ENCODE data around the gene TRIM38. TPM values are rescaled to one million over a fixed set of nuclear protein-coding genes. Genes with fewer than 3 reads are reported as not detected.
A peak's percentile ranks its signal among the peaks of the same experiment; 100 is the strongest.

The TRIM38 gene
- total and polyA plus RNA-seq, 2 of the 13 experiments (the other 11 are each of a cell fraction or from before 2014, with no cell fraction given), result 2.5 to 3.1 TPM

GRCh38 chr6:25991785-25992412 lies 29.3 kb downstream of the TRIM38 start (continued):
- TF ChIP-seq ZNF333 (CRISPR knock-in tag; IDR thresholded peaks at IDR 0.05; ENCODE audit: borderline replicate concordance) (peak; percentile 23; the same call in 1 of the 2 replicates), ATF7 (IDR thresholded peaks at IDR 0.05) (no peak), ATF7 (CRISPR knock-in tag; IDR thresholded peaks at IDR 0.05) (no peak), THAP11 (CRISPR knock-in tag; IDR thresholded peaks at IDR 0.05) (no peak), E2F2 (CRISPR knock-in tag; IDR thresholded peaks at IDR 0.05; ENCODE audit: borderline replicate concordance) (no peak), PCBP1 (IDR thresholded peaks at IDR 0.05; ENCODE audit: borderline replicate concordance, low read depth, low read length) (0 out of 2 replicates have a peak, but pooled peaks have one; percentile 10), NFIB (CRISPR knock-in tag; IDR thresholded peaks at IDR 0.05; ENCODE audit: borderline replicate concordance) (no peak), ZNF3 (CRISPR knock-in tag; IDR thresholded peaks at IDR 0.05) (peak; percentile 31; the same call in 1 of the 2 replicates), MLX (CRISPR knock-in tag; IDR thresholded peaks at IDR 0.05) (no peak; the same call in 1 of the 2 replicates), ZFYVE20 (CRISPR knock-in tag; IDR thresholded peaks at IDR 0.05; ENCODE audit: borderline replicate concordance, low read depth) (0 out of 2 replicates have a peak, but pooled peaks have one; percentile 69), ZNF678 (CRISPR knock-in tag; IDR thresholded peaks at IDR 0.05) (no peak; the same call in 1 of the 2 replicates), FIP1L1 (IDR thresholded peaks at IDR 0.05; ENCODE audit: borderline replicate concordance, insufficient read depth, low read depth, low read length) (no peak), NFKB2 (CRISPR knock-in tag; IDR thresholded peaks at IDR 0.05; ENCODE audit: borderline replicate concordance) (no peak), ZNF121 (CRISPR knock-in tag; IDR thresholded peaks at IDR 0.05) (0 out of 2 replicates have a peak, but pooled peaks have one; percentile 7), MED8 (CRISPR knock-in tag; IDR thresholded peaks at IDR 0.05; ENCODE audit: insufficient replicate concordance) (no peak), ZSCAN9 (CRISPR knock-in tag; IDR thresholded peaks at IDR 0.05; ENCODE audit: borderline replicate concordance) (no peak), ARID2 (CRISPR knock-in tag; IDR thresholded peaks at IDR 0.05; ENCODE audit: borderline replicate concordance) (no peak), ZBTB4 (CRISPR knock-in tag; IDR thresholded peaks at IDR 0.05; ENCODE audit: borderline replicate concordance) (no peak), ETV6 (CRISPR knock-in tag; conservative IDR thresholded peaks at IDR 0.05) (no peak), FOXC1 (CRISPR knock-in tag; IDR thresholded peaks at IDR 0.05; ENCODE audit: borderline replicate concordance) (no peak; the same call in 1 of the 2 replicates), HES4 (CRISPR knock-in tag; IDR thresholded peaks at IDR 0.05; ENCODE audit: borderline replicate concordance) (no peak)
- TF ChIP-seq, protein P1, sequence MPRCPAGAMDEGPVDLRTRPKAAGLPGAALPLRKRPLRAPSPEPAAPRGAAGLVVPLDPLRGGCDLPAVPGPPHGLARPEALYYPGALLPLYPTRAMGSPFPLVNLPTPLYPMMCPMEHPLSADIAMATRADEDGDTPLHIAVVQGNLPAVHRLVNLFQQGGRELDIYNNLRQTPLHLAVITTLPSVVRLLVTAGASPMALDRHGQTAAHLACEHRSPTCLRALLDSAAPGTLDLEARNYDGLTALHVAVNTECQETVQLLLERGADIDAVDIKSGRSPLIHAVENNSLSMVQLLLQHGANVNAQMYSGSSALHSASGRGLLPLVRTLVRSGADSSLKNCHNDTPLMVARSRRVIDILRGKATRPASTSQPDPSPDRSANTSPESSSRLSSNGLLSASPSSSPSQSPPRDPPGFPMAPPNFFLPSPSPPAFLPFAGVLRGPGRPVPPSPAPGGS (CRISPR knock-in tag; IDR thresholded peaks at IDR 0.05), result no peak
- TF ChIP-seq, protein P2, sequence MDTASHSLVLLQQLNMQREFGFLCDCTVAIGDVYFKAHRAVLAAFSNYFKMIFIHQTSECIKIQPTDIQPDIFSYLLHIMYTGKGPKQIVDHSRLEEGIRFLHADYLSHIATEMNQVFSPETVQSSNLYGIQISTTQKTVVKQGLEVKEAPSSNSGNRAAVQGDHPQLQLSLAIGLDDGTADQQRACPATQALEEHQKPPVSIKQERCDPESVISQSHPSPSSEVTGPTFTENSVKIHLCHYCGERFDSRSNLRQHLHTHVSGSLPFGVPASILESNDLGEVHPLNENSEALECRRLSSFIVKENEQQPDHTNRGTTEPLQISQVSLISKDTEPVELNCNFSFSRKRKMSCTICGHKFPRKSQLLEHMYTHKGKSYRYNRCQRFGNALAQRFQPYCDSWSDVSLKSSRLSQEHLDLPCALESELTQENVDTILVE (CRISPR knock-in tag; IDR thresholded peaks at IDR 0.05), result no peak
